Measurements from ENCODE around the gene IL1RAPL2.

Gene IL1RAPL2

DNA sequence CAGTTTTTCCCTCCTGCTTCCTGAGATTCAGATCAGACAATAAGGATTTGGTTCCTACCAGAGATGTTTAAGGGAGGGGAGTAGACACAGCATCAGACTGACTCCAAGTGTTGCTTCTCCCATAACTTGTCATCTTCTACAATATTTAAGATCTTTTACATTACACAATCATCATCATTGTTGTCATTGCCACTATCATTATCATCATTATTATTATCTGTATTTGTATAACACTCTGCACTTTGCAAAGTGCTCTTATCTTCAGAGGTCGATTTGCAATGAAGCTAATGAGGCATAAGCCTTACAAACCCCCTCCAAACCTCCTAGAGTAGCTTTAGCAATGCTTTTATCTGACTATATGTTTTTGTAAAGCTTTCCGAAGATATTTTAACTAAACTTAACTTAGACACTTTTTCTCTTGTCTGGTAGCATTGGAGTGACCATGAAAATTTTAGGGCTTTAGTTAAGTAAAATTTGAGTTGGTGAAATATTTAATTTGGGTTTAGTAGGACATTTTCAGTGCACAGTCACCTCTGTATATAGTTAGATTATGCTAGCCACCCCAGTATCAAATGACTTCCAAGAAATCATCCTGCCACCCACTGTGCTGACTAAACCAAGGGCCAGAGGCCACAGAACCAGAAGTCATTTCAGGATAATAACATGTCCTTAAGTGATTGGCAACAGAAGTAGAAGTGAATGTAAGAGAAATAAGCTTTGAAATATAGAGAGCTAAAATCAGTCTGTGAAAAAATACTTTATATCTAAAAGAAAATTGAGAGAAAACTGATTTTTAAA, 1132.2 kb downstream of the IL1RAPL2 start:
- TF ChIP-seq EZH2phosphoT487 (conservative IDR thresholded peaks at IDR 0.05; ENCODE audit: low read length), result no peak
- no peak overlapping the region for H3K4me2 ChIP-seq (ENCODE audit: low read depth, low read length, poor library complexity, severe bottlenecking)
- no peak overlapping the region for H3K4me3 ChIP-seq (ENCODE audit: insufficient read depth, low read length, poor library complexity, severe bottlenecking)
- no peaks in the 10 kb centered on the region for H3K9me3 ChIP-seq (ENCODE audit: insufficient read depth, low read length)
- no peaks in the 10 kb centered on the region for H4K20me1 ChIP-seq (ENCODE audit: low read depth, low read length)
- H2AFZ ChIP-seq (ENCODE audit: low read depth, low read length, severe bottlenecking), result no peak overlapping the region
- no peaks in the 10 kb centered on the region for H3K27me3 ChIP-seq (ENCODE audit: low read length)
- H3K9ac ChIP-seq (ENCODE audit: low read length), result no peak overlapping the region
- H3K79me2 ChIP-seq (ENCODE audit: insufficient read depth, low read length), result no peaks in the 10 kb centered on the region
- H3F3A ChIP-seq (ENCODE audit: insufficient read depth), result no peaks in the 10 kb centered on the region
- no peaks in the 10 kb centered on the region for H3K36me3 ChIP-seq (ENCODE audit: low read length)
- no peaks in the 10 kb centered on the region for H3K9me2 ChIP-seq (replicated peaks; ENCODE audit: insufficient read depth, low read length)
- H3K27ac ChIP-seq (ENCODE audit: low read depth, low read length), result no peak overlapping the region

DNA sequence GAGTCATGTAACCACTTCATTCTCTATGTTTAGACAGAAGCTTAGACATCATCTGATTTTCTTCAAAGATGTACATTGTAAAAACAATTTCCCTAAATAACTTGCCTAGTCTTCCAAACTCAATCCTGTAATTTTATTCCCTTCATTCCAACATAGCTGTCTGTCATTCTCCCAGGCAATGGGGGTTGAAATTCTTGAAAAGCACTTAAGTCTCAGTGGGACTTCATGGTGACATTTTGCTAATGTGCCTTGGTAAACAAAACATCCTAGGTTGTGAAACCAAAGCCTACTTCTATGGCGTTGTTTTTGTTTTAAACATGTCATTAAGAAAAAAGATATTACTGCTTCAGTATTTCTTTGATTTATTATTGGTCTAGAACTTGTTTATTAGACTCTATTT, 1134.3 kb downstream of the IL1RAPL2 start:
- no peaks in the 10 kb centered on the region for H3F3A ChIP-seq (ENCODE audit: insufficient read depth)
- H4K20me1 ChIP-seq (ENCODE audit: low read depth, low read length), result no peaks in the 10 kb centered on the region
- no peaks in the 10 kb centered on the region for H3K9me3 ChIP-seq (ENCODE audit: insufficient read depth, low read length)
- H3K4me2 ChIP-seq (ENCODE audit: low read depth, low read length, poor library complexity, severe bottlenecking), result no peak overlapping the region
- no peak overlapping the region for H3K9ac ChIP-seq (ENCODE audit: low read length)
- no peaks in the 10 kb centered on the region for H3K9me2 ChIP-seq (replicated peaks; ENCODE audit: insufficient read depth, low read length)
- no peak overlapping the region for H3K4me3 ChIP-seq (ENCODE audit: insufficient read depth, low read length, poor library complexity, severe bottlenecking)
- H2AFZ ChIP-seq (ENCODE audit: low read depth, low read length, severe bottlenecking), result no peak overlapping the region
- H3K79me2 ChIP-seq (ENCODE audit: insufficient read depth, low read length), result no peaks in the 10 kb centered on the region
- no peaks in the 10 kb centered on the region for H3K36me3 ChIP-seq (ENCODE audit: low read length)
- no peak overlapping the region for H3K27ac ChIP-seq (ENCODE audit: low read depth, low read length)
- H3K27me3 ChIP-seq (ENCODE audit: low read length), result no peaks in the 10 kb centered on the region
- TF ChIP-seq, protein P1, sequence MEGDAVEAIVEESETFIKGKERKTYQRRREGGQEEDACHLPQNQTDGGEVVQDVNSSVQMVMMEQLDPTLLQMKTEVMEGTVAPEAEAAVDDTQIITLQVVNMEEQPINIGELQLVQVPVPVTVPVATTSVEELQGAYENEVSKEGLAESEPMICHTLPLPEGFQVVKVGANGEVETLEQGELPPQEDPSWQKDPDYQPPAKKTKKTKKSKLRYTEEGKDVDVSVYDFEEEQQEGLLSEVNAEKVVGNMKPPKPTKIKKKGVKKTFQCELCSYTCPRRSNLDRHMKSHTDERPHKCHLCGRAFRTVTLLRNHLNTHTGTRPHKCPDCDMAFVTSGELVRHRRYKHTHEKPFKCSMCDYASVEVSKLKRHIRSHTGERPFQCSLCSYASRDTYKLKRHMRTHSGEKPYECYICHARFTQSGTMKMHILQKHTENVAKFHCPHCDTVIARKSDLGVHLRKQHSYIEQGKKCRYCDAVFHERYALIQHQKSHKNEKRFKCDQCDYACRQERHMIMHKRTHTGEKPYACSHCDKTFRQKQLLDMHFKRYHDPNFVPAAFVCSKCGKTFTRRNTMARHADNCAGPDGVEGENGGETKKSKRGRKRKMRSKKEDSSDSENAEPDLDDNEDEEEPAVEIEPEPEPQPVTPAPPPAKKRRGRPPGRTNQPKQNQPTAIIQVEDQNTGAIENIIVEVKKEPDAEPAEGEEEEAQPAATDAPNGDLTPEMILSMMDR (IDR thresholded peaks at IDR 0.05; ENCODE audit: insufficient read depth, low read length, poor library complexity, severe bottlenecking), result no peak
- TF ChIP-seq EZH2phosphoT487 (conservative IDR thresholded peaks at IDR 0.05; ENCODE audit: low read length), result no peak

DNA sequence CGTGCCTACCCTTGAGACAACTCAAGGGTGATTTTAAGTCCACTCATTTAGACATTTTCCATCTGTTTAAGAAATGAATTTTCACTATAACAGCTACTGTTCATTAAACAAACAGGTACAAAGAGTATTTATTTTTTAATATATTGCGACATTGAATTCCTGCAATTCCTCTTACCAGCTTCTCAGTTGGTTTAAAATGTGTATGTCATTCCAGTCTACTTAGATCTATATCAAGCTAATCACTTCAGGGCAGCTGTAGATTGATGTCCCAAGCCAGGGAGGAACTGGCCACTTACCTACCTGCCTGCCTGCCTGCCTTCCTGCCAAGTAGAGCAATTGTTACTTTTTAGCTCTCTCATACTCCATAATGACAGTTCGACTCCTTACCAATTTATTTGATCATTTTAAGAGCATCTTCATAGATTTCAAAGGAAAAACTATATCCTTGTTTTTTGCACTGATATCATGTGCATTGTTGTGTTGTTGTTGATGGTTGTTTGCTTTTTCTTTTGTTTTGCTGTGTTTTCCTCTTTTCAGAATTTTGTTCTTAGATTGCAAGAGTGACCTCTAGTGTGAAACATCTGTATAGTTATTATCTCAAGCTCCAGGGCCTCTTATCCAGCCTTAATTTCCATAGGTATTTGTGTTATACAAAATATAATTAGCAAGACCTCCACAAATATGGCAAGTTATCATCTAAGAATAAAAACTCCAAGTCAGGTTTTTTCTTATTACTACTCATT, 1135.5 kb downstream of the IL1RAPL2 start:
- H3K36me3 ChIP-seq (ENCODE audit: low read length), result no peaks in the 10 kb centered on the region
- H3K9ac ChIP-seq (ENCODE audit: low read length), result no peak overlapping the region

More for the DNA sequence above, 1135.5 kb downstream of the IL1RAPL2 start:
- Histone ChIP-seq H3K79me2 (ENCODE audit: insufficient read depth, low read length) (no peaks in the 10 kb centered on the region), H3K4me2 (ENCODE audit: low read depth, low read length, poor library complexity, severe bottlenecking) (no peak overlapping the region), H2AFZ (ENCODE audit: low read depth, low read length, severe bottlenecking) (no peak overlapping the region), H3K27ac (ENCODE audit: low read depth, low read length) (no peak overlapping the region), H3F3A (ENCODE audit: insufficient read depth) (no peaks in the 10 kb centered on the region), H3K9me3 (ENCODE audit: insufficient read depth, low read length) (no peaks in the 10 kb centered on the region), H4K20me1 (ENCODE audit: low read depth, low read length) (no peaks in the 10 kb centered on the region), H3K27me3 (ENCODE audit: low read length) (no peaks in the 10 kb centered on the region), H3K9me2 (replicated peaks; ENCODE audit: insufficient read depth, low read length) (no peaks in the 10 kb centered on the region), H3K4me3 (ENCODE audit: insufficient read depth, low read length, poor library complexity, severe bottlenecking) (no peak overlapping the region)
- no peak for TF ChIP-seq EZH2phosphoT487 (conservative IDR thresholded peaks at IDR 0.05; ENCODE audit: low read length)
- TF ChIP-seq, protein P1 (IDR thresholded peaks at IDR 0.05; ENCODE audit: insufficient read depth, low read length, poor library complexity, severe bottlenecking), result no peak

All from SU-DHL-6 (cell line).